Kidney (tissue), 14 donors: ENCODE measurements around the gene CLEC17A. TPM values are rescaled to one million over a fixed set of nuclear protein-coding genes. Genes with fewer than 3 reads are reported as not detected.
"Not testable (repeated sequence)": the region's sequence is repeated elsewhere in the genome, so short reads cannot be mapped to it uniquely, and the experiment has no call there.

Experiments used
- DNase-seq, 5 donors: peaks; one replicate each; pipeline ENCODE4 v3.0.0-alpha.2; 2013 to 2020
- FAIRE-seq: peaks from 2 replicates; lab custom pipeline; 2012; peaks lifted over from hg19 to GRCh38; lab: Jason Lieb, UNC
- H3K27ac ChIP-seq, 2 donors: one replicate each; pipeline ENCODE4 v1.7.0; 2013; ENCODE audit warnings: low read depth in 2 of 2, low read length in 2 of 2, inconsistent platforms in 1 of 2
- H3K27me3 ChIP-seq: one replicate; pipeline ENCODE4 v1.7.1; 2013; ENCODE audit warnings: low read length, inconsistent platforms; ENCODE audit not compliant: control insufficient read depth, insufficient read depth
- H3K36me3 ChIP-seq, 3 donors: one replicate each; pipeline versions ENCODE4 v1.7.0 to v1.7.1; 2013; ENCODE audit warnings: low read length in 3 of 3, control low read depth in 1 of 3, inconsistent platforms in 1 of 3; ENCODE audit not compliant: insufficient read depth in 3 of 3, control insufficient read depth in 2 of 3
- H3K4me1 ChIP-seq, 3 donors: one replicate each; pipeline versions ENCODE4 v1.7.0 to v1.7.1; 2013; ENCODE audit warnings: low read length in 3 of 3, inconsistent platforms in 1 of 3, low read depth in 1 of 3; ENCODE audit not compliant: control insufficient read depth in 2 of 3, insufficient read depth in 2 of 3
- H3K4me3 ChIP-seq, 3 donors: one replicate each; pipeline versions ENCODE4 v1.7.0 to v1.8.1; 2013; ENCODE audit warnings: low read length in 3 of 3, control low read depth in 1 of 3, inconsistent platforms in 1 of 3
- H3K9ac ChIP-seq, 3 donors: one replicate each; pipeline versions ENCODE4 v1.7.0 to v1.7.1; 2013; ENCODE audit warnings: low read length in 3 of 3, control low read depth in 1 of 3, inconsistent platforms in 1 of 3
- H3K9me3 ChIP-seq, 3 donors: one replicate each; pipeline versions ENCODE4 v1.7.0 to v1.7.1; 2013; ENCODE audit warnings: low read length in 3 of 3, control low read depth in 1 of 3, inconsistent platforms in 1 of 3; ENCODE audit not compliant: control insufficient read depth in 2 of 3, insufficient read depth in 1 of 3
- intact Hi-C: fragments of 100-400 bp; cut with DNase I; formaldehyde crosslinking; loops from one replicate; pipeline ENCODE4 v1.11.1; 2022
- polyA plus RNA-seq: library from polyadenylated mRNA; stranded (reverse); fragments of 350-450 nt; fragmentation: Illumina TruSeq; extraction: RNeasy Lipid Tissue Mini Kit (QIAGEN cat#74804); gene quantifications from one replicate; pipeline ENCODE4 v1.2.3, GENCODE V29; 2014; ENCODE audit warnings: low read depth, low replicate concordance; ENCODE audit not compliant: insufficient read depth
- total RNA-seq: library from RNA; stranded (reverse); fragmentation: NEBNext Ultra II Directional; extraction: Animal tissue kit (Norgen Biotek cat#: 25700); gene quantifications from one replicate; pipeline ENCODE4 v1.2.1, GENCODE V29; 2021
- TF ChIP-seq, protein P1 (sequence below): IDR thresholded peaks from 3 replicates; pipeline ENCODE4 v1.5.1; 2012; ENCODE audit warnings: mild to moderate bottlenecking, moderate library complexity, borderline replicate concordance; ENCODE audit not compliant: insufficient read depth; ENCODE audit errors: extremely low read depth
- donor health status: control.
- donor health status: control.
- donor health status: control.
- donor health status: control.
- donor health status: control.
- donor health status: DM: yes; HTN: yes; CAD: no.
- donor health status: Normal renal cell carcinoma (clear cell type).

The CLEC17A gene
- total and polyA plus RNA-seq, 2 donors from 2014 or later, result 0.76 TPM; not detected in 1

GRCh38 chr19:14551134-14552005 is 31.5 kb upstream of the CLEC17A start:
- H3K9me3 ChIP-seq, H3K27ac ChIP-seq, H3K27me3 ChIP-seq, H3K36me3 ChIP-seq, FAIRE-seq, H3K9ac ChIP-seq, intact Hi-C loops, H3K4me3 ChIP-seq: not testable (repeated sequence)
- TF ChIP-seq, protein P1, sequence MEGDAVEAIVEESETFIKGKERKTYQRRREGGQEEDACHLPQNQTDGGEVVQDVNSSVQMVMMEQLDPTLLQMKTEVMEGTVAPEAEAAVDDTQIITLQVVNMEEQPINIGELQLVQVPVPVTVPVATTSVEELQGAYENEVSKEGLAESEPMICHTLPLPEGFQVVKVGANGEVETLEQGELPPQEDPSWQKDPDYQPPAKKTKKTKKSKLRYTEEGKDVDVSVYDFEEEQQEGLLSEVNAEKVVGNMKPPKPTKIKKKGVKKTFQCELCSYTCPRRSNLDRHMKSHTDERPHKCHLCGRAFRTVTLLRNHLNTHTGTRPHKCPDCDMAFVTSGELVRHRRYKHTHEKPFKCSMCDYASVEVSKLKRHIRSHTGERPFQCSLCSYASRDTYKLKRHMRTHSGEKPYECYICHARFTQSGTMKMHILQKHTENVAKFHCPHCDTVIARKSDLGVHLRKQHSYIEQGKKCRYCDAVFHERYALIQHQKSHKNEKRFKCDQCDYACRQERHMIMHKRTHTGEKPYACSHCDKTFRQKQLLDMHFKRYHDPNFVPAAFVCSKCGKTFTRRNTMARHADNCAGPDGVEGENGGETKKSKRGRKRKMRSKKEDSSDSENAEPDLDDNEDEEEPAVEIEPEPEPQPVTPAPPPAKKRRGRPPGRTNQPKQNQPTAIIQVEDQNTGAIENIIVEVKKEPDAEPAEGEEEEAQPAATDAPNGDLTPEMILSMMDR, result peak; percentile 16
- H3K4me1 ChIP-seq, result peaks cover 0 to 28% (median 14%) of the 10 kb centered on the region in 3 donors
- peak; percentile 58 to 81 (median 73) for DNase-seq

GRCh38 chr19:14552006-14552360 is 30.9 kb upstream of the CLEC17A start:
- DNase-seq, H3K27me3 ChIP-seq, FAIRE-seq, H3K4me3 ChIP-seq, intact Hi-C loops, H3K27ac ChIP-seq, H3K9me3 ChIP-seq, H3K36me3 ChIP-seq: not testable (repeated sequence)
- Histone ChIP-seq H3K9ac (peak overlapping the region in 1 of 3 donors; percentile 7), H3K4me1 (peaks cover 0 to 32% (median 18%) of the 10 kb centered on the region in 3 donors)

GRCh38 chr19:14553042-14553938 is 29.6 kb upstream of the CLEC17A start:
- Histone ChIP-seq H3K27me3 (no peaks in the 10 kb centered on the region), H3K4me3 (no peak overlapping the region), H3K4me1 (peaks cover 0 to 32% (median 18%) of the 10 kb centered on the region in 3 donors), H3K36me3 (no peaks in the 10 kb centered on the region), H3K9ac (peak overlapping the region in 1 of 3 donors; percentile 26), H3K27ac (peak overlapping the region in 1 of 2 donors; percentile 32), H3K9me3 (no peaks in the 10 kb centered on the region)
- intact Hi-C loops, result no loop called here
- FAIRE-seq, result no peak
- TF ChIP-seq, protein P1, result no peak
- no peak for DNase-seq

- no peaks in the 10 kb centered on the region for H3K27me3 ChIP-seq
- H3K9ac ChIP-seq, result no peak overlapping the region
- no peaks in the 10 kb centered on the region for H3K36me3 ChIP-seq
- H3K27ac ChIP-seq, result peak overlapping the region; percentile 2 to 32
- intact Hi-C loops, result no loop called here
- TF ChIP-seq, protein P1, result no peak
- H3K4me3 ChIP-seq, result no peak overlapping the region
- FAIRE-seq (no peak), DNase-seq (no peak)
- H3K4me1 ChIP-seq, result peaks cover 0 to 32% (median 18%) of the 10 kb centered on the region in 3 donors
- H3K9me3 ChIP-seq, result no peaks in the 10 kb centered on the region
Measured at GRCh38 chr19:14553939-14554243, 29.0 kb upstream of the CLEC17A start.
